GM10248 (cell line): ENCODE measurements around the gene RAP2A.

Source experiments
- CTCF ChIA-PET: fragments of 300-600 bp; sonication (Branson Sonifier 250); formaldehyde crosslinking; extraction: SDS; loops from one replicate; lab custom pipeline; 2021; ENCODE audit warnings: antibody characterized with exemption; lab: Yijun Ruan, JAX
- POLR2A ChIA-PET: fragments of 350-650 bp; sonication (Branson Sonifier 250); formaldehyde crosslinking; extraction: SDS; loops from one replicate; lab custom pipeline; 2020; ENCODE audit warnings: antibody characterized with exemption; lab: Yijun Ruan, JAX
- DNase-seq: peaks from one replicate; pipeline ENCODE4 v3.0.0; 2012; ENCODE audit errors: extremely low spot score
- TF ChIP-seq, protein P1 (sequence below): IDR thresholded peaks from 2 replicates; pipeline ENCODE4 v1.5.1; 2012; ENCODE audit warnings: mild to moderate bottlenecking, low read depth; ENCODE audit errors: extremely low read depth, missing control alignments, control extremely low read depth

Gene RAP2A

DNA sequence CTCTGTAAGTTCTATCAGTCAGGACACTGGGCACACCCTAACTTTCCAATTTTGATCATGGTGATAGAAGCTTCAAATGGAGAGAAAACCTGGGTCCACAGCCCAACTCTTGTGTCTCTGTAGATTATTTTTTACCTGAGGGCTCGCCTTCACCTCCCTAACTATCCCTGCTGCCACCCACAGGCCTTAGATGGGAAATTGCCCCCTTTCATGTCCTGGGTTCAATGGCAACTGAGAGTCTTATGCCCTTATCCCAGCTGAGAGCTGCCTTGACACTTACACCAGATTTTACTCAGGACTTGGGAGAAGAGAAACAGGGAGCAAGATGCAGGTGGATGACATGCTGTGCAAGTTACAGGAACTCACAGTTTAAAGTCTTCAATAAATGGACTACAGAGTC, 81.7 kb downstream of the RAP2A start:
- TF ChIP-seq, protein P1, sequence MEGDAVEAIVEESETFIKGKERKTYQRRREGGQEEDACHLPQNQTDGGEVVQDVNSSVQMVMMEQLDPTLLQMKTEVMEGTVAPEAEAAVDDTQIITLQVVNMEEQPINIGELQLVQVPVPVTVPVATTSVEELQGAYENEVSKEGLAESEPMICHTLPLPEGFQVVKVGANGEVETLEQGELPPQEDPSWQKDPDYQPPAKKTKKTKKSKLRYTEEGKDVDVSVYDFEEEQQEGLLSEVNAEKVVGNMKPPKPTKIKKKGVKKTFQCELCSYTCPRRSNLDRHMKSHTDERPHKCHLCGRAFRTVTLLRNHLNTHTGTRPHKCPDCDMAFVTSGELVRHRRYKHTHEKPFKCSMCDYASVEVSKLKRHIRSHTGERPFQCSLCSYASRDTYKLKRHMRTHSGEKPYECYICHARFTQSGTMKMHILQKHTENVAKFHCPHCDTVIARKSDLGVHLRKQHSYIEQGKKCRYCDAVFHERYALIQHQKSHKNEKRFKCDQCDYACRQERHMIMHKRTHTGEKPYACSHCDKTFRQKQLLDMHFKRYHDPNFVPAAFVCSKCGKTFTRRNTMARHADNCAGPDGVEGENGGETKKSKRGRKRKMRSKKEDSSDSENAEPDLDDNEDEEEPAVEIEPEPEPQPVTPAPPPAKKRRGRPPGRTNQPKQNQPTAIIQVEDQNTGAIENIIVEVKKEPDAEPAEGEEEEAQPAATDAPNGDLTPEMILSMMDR, result no peak
- ChIA-PET CTCF (interaction anchor here (1.5 kb wide), 1 partner anchor 18 kb away, joined by 3 read pairs; no protein-coding TSS in a partner anchor), POLR2A (no interaction called here)
- no peak for DNase-seq

- ChIA-PET CTCF (no interaction called here), POLR2A (no interaction called here)
- DNase-seq, result no peak
- TF ChIP-seq, protein P1, result no peak
Observed at GRCh38 chr13:97517967-97518366, 84.0 kb downstream of the RAP2A start.
